NCI-H2196 (cell line): ENCODE results near the gene MAST4.

ENCODE experiments used
- DNase-seq: peaks from one replicate; lab custom pipeline; 2025; ENCODE audit not compliant: unreplicated experiment; lab: John Stamatoyannopoulos, UW

The MAST4 gene

GRCh38 chr5:67059744-67060490, 463.7 kb downstream of the MAST4 start:
- DNase-seq: no peak

- no peak for DNase-seq
Measured at GRCh38 chr5:67061511-67061910, 465.3 kb downstream of the MAST4 start.

DNA sequence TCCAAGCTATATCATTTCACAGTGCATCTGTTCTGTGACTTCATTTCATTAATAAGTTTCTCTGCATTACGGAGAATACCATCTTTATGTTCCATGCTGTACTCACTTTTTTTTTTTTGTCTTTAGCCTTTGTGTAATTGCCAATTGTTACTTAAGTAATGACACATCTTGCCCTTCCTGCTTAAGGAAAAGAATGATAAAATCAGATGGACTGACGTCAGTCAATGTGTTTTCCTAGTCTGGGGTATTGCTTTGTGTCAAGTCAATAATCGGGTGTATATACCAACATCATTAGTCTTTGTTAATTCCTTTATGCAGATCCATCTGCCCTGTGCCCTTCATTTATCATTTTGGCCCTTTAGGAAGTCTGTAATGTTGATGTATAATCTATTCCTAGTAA, 466.9 kb downstream of the MAST4 start:
- DNase-seq: no peak

DNA sequence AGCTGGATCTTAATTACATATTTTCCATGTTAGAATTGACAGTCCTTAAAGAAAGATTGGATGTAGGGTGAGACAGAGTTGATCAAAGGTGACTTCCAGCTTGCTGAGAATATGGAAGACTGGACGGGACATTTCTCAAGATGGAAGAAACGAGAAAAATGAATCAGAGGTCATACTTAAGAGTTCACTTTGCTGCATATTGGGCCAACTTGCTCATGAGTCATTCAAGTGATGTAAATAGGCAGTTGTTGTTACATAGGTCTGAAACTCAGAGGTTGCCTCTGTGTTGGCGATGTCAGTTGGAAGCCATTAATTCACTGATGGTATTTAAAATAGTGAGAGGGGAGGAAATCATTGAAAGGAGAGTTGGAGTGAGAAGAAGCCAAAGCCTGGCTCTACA, 467.6 kb downstream of the MAST4 start:
- DNase-seq: no peak

- no peak for DNase-seq
Measured at GRCh38 chr5:67065237-67065636, 469.0 kb downstream of the MAST4 start.

GRCh38 chr5:67065696-67066095, 469.5 kb downstream of the MAST4 start:
- no peak for DNase-seq

- DNase-seq: no peak
Measured at GRCh38 chr5:67066815-67067214, 470.6 kb downstream of the MAST4 start.

GRCh38 chr5:67073045-67073680, 477.0 kb downstream of the MAST4 start:
- DNase-seq: no peak

GRCh38 chr5:67077296-67077695, 481.1 kb downstream of the MAST4 start:
- no peak for DNase-seq

DNA sequence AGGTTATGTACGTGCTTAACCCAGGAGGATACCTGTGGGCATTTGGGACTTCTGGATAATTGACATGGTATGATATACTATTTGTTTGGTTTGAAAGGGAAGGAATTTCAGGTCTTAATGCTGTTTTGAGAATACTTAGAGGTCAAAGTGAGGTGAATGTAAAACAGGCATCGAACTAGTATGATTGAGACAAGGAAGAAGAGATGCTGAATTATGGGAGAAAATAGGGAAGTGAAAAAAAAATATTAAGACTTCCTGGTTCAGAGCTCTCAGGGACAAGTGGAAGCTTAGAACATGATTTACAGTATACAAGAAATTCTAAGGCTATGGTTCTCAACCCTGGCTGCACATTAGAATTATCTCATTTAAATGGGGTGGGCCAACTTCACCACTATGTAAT, 485.1 kb downstream of the MAST4 start:
- DNase-seq: no peak

- no peak for DNase-seq
Measured at GRCh38 chr5:67082941-67083340, 486.7 kb downstream of the MAST4 start.

DNA sequence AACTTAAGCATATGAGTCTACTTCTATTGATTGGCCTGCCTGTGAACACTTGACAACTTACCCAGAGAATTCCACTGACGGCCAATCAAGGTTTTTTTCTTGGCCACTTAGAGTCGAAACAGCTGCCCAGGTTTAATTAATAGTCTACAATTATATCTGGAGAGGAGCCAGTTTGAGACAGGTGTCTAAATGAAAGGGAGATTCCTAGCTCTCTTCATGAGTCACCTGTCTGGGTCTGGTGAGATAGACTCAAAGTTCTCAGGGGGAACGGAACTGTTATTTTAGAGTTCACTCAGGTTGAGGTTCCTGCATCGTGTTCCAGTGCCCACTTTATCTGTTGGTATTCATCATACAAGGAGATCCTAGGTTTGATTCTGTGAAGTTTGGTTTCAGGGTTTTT, 489.4 kb downstream of the MAST4 start:
- DNase-seq: peak; percentile 33

DNA sequence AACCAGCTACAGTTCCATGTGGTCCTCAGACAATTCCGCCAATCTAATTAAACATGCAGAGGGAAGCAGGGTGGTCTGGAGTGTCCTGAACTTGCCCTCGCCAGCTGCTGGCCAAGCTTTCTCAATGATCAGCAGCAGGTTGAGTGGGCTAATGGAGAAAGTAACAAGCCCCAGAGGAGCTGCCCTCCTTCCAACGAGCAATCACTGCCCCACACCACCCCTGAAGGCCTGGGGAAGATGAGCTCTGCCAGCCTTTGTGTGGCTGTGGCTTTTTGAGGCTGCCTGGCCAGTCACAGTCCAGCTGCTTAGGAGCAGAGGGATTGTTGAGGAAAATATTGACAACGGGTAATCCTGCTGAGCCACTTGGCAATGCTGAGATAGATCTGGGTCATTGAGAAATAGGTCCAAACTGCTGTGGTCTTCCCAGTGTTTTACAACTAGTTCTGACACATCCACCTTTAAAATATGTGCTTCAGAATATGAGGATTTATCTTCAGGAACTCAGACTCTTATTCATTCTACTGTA, 493.1 kb downstream of the MAST4 start:
- no peak for DNase-seq

DNA sequence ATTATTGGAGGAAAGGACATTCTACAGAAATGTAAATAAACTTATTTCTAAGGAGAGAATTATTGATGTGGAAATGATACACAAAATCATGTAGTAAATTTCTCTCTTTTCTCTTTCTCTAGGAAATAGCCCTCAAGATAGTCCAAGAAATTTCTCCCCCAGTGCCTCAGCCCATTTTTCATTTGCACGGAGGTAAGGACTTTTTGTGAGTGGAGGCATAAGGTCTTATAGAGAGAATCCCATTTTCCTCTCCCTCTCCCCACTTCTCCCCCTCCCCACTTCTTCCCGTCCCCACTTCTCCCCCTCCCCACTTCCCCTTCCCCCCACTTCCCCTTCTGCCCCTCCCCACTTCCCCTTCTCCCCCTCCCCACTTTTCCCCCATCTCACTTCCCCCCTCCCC, 493.8 kb downstream of the MAST4 start:
- DNase-seq: no peak

- DNase-seq: no peak
Measured at GRCh38 chr5:67090593-67090992, 494.4 kb downstream of the MAST4 start.

DNA sequence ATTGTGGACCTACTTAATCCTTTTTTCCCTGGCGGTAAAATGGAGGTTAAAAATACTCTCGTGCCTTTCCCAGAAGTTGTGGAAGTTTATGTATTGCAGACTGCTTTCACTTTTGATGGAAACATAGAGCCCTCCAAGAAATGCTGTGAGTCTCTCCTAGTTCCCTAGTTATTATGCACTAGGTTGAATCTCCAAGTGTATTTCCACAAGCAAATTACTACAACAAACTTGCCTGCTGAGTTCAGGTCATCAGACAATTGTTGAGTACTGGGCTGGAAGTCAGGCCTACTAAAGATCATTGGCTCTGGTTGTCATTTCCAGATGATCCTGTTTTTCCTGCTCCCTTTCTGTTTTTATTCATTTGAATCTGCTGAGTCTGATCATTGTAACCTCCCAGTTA, 496.3 kb downstream of the MAST4 start:
- DNase-seq: no peak

- no peak for DNase-seq
Measured at GRCh38 chr5:67093279-67093678, 497.1 kb downstream of the MAST4 start.

- DNase-seq: no peak
Measured at GRCh38 chr5:67094476-67095300, 498.5 kb downstream of the MAST4 start.

DNA sequence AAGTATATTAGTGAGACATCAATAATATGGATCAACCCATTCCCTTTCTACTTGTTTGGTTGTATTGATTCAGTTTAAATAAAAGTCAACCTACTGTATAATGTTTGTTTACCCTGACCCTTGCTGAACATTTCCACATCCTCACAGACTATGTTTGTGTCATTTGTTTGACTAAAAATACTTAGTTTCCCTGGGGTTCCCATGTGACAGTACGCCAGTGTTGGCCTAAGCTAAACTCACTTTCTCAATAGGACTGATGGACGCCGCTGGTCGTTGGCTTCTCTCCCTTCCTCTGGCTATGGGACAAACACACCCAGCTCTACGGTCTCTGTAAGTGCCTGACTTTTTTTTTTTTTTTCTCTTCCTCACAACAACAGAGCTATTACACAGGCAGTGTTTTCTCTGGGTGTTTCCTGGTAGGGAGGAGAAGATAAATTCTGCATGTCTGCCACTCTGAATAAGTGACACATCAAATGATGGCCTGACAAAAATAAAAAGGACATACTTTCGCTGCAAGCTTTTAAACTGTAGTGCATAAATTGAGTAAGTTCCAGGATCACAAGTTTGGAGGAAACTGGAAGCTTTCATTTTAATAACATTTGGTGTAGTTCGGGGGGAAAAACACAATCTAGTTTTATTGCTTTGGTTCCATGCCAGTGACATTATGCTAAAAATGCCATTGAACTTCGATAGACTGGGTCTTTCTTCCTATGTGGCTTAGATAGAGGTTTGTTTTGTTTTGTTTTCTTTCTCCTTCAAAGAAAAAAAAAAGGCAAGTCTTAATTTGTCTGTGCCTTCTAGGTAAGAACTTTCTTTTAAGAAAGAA, 499.4 kb downstream of the MAST4 start:
- DNase-seq: no peak

GRCh38 chr5:67098656-67099055, 502.5 kb downstream of the MAST4 start:
- DNase-seq: no peak

GRCh38 chr5:67100301-67100700, 504.1 kb downstream of the MAST4 start:
- DNase-seq: no peak
